ENCODE results near the gene SPEN.
A peak's percentile ranks its signal among the peaks of the same experiment; 100 is the strongest.

Gene SPEN

DNA sequence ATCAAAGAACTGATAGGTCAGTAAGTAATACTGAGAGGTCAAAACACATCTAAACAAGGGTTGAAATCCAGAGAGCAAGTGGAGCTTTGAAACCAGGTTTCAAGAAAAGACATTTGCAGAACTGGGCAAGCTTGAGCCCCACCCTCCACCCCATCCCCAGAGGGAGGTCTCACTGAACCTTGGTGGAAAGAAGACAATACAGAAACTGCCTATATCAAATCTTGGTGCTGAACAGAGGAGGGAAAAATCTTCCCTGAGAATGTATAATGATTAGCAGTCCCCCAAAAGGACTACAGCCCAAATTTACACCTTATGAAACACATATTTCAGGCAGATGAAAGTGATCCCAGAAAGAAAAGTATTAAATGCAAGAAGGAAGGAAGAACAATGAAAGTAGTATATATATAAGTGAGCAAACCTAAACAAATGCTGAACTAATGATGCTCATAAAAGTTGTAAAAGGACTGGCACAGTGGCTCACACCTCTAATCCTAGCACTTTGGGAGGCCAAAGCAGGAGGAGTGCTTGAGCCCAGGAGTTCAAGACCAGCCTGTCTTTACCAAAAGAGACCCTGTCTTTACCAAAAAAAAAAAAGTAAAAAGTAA lies 116.0 kb downstream of the SPEN start:
- H3K4me3 ChIP-seq (ENCODE audit: low read length) = no peak overlapping the region
- no peaks in the 10 kb centered on the region for H3K9me3 ChIP-seq (replicated peaks; ENCODE audit: low read length)
- no peaks in the 10 kb centered on the region for H3K36me3 ChIP-seq (ENCODE audit: insufficient read depth, low read length)
- peaks cover 33% of the 10 kb centered on the region for H3K4me1 ChIP-seq (ENCODE audit: control insufficient read depth, insufficient read depth, low read length)
- no peaks in the 10 kb centered on the region for H3K27me3 ChIP-seq (ENCODE audit: control insufficient read depth, insufficient read depth, low read length)
- no peak overlapping the region for H3K4me2 ChIP-seq (ENCODE audit: low read length)
- no peak overlapping the region for H3K9ac ChIP-seq (ENCODE audit: low read depth, low read length)

DNA sequence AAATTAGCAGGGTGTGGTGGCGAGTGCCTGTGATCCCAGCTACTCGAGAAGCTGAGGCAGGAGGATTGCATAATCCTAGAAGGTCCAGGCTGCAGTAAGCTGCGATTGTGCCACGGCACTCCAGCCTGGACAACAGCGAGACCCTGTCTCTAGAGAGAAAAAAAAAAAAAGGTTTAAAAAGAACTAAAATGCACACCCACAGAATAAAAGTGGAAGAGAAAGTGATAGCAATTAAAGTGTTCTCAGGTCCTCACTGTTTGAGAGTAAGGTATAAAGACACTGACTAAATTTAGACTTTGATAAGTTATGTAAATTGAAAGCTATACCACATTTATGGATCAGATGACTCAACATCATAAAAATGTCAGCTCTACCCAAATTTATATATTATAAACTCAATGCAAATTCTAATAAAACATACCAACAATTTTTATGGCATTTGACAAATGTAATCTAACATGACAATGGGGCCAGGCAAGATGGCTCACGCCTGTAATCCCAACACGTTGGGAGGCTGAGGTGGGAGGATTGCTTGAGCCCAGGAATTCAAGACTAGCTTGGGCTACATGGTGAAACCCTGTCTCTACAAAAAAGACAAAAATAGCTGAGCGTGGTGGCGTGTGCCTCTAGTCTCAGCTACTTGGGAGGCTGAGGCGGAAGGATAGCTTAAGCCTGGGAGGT lies 116.6 kb downstream of the SPEN start:
- no peak overlapping the region for H3K4me2 ChIP-seq (ENCODE audit: low read length)
- no peak overlapping the region for H3K4me3 ChIP-seq (ENCODE audit: low read length)
- no peaks in the 10 kb centered on the region for H3K9me3 ChIP-seq (replicated peaks; ENCODE audit: low read length)
- no peak overlapping the region for H3K9ac ChIP-seq (ENCODE audit: low read depth, low read length)
- peaks cover 28% of the 10 kb centered on the region for H3K4me1 ChIP-seq (ENCODE audit: control insufficient read depth, insufficient read depth, low read length)
- no peaks in the 10 kb centered on the region for H3K36me3 ChIP-seq (ENCODE audit: insufficient read depth, low read length)
- no peaks in the 10 kb centered on the region for H3K27me3 ChIP-seq (ENCODE audit: control insufficient read depth, insufficient read depth, low read length)

DNA sequence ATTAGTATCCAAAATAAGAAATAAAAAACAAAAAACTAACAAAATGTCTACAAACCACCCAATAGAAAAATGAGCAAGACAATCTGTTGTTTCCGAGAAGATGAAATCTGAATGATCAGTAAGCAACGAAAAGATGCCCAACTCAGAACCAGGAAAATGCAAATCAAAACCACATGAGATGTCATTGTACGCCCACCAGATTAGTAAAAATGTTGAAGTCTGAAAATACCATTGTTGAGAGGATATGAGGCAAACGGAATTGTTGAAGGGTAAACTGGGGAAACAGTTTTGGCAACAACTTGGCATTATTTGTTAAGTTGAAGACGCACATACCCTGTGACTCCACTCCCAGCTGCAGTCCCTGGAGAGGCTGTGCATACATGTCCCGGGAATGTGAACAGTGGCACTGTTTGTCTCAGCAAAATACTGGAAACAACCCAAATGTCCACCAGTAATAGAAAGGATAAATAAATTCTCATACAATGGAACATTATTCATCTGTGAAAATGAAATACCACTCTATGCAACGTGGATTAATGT lies 117.8 kb downstream of the SPEN start:
- Histone ChIP-seq H3K4me3 (ENCODE audit: low read length) (no peak overlapping the region), H3K27me3 (ENCODE audit: control insufficient read depth, insufficient read depth, low read length) (no peaks in the 10 kb centered on the region), H3K4me2 (ENCODE audit: low read length) (peak overlapping the region; percentile 2), H3K4me1 (ENCODE audit: control insufficient read depth, insufficient read depth, low read length) (peaks cover 28% of the 10 kb centered on the region), H3K9ac (ENCODE audit: low read depth, low read length) (no peak overlapping the region), H3K9me3 (replicated peaks; ENCODE audit: low read length) (no peaks in the 10 kb centered on the region), H3K36me3 (ENCODE audit: insufficient read depth, low read length) (no peaks in the 10 kb centered on the region)

DNA sequence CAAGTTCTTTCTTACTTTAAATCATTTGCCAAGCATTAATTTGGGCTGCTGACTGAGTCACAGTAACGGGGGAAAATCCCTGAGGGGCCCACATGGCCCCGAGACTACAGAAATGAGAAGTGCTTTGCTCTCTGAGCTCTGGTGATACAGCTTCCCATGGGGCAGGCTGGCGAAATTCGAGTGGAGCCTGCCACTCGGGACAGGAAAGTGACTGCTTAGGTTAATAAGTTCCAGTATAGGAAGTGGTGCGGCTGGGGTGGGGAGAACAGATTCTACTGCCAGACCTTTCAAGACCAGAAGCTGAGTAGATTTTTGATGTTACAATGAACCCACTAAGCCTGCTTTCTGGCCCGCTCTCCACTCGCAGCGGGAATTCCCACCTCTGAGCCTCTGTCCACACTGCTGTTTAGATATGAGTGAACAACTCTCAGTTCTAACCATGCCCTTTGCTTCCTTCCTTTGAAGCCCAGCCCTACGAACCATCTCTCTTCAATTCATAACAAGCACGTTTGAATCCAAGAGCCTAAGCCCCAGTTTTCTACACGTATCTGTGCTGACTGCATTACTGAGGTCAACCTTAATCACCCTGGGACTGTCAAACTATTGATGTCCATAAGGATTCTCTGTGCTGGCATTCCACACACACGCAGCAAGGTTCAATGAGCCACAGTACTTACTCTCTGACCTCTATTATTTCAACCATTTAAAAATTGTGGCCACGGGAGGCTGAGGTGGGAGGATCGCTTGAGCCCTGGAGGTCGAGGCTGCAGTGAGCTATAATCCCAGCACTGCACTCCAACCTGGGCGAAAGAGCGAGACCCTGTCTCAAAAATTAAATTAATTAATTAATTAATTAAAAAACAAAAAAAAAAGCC lies 118.8 kb downstream of the SPEN start:
- H3K4me3 ChIP-seq (ENCODE audit: low read length) = no peak overlapping the region
- peak overlapping the region; percentile 13 for H3K9ac ChIP-seq (ENCODE audit: low read depth, low read length)
- no peaks in the 10 kb centered on the region for H3K27me3 ChIP-seq (ENCODE audit: control insufficient read depth, insufficient read depth, low read length)
- H3K36me3 ChIP-seq (ENCODE audit: insufficient read depth, low read length) = no peaks in the 10 kb centered on the region
- no peaks in the 10 kb centered on the region for H3K9me3 ChIP-seq (replicated peaks; ENCODE audit: low read length)
- H3K4me1 ChIP-seq (ENCODE audit: control insufficient read depth, insufficient read depth, low read length) = peaks cover 28% of the 10 kb centered on the region
- H3K4me2 ChIP-seq (ENCODE audit: low read length) = peak overlapping the region; percentile 2

DNA sequence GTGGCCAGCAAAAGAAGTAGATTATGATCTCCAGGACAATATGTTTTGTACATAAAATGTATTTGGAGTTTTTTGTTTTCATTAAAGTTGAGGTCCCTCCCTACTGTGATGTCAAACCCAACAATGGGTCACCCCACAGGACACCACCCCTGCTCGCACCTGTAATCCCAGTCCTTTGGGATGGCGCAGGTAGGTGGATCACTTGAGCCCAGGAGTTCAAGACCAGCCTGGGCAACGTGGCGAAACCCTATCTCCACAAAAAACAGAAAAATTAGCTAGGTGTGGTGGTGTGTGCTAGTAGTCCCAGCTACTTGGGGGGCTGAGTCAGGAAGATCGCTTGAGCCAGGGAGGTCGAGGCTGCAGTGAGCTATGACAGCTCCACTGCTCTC lies 119.4 kb downstream of the SPEN start:
- no peaks in the 10 kb centered on the region for H3K27me3 ChIP-seq (ENCODE audit: control insufficient read depth, insufficient read depth, low read length)
- peaks cover 5% of the 10 kb centered on the region for H3K36me3 ChIP-seq (ENCODE audit: insufficient read depth, low read length)
- H3K4me2 ChIP-seq (ENCODE audit: low read length) = no peak overlapping the region
- no peak overlapping the region for H3K9ac ChIP-seq (ENCODE audit: low read depth, low read length)
- no peak overlapping the region for H3K4me3 ChIP-seq (ENCODE audit: low read length)
- H3K4me1 ChIP-seq (ENCODE audit: control insufficient read depth, insufficient read depth, low read length) = peaks cover 28% of the 10 kb centered on the region
- H3K9me3 ChIP-seq (replicated peaks; ENCODE audit: low read length) = no peaks in the 10 kb centered on the region

DNA sequence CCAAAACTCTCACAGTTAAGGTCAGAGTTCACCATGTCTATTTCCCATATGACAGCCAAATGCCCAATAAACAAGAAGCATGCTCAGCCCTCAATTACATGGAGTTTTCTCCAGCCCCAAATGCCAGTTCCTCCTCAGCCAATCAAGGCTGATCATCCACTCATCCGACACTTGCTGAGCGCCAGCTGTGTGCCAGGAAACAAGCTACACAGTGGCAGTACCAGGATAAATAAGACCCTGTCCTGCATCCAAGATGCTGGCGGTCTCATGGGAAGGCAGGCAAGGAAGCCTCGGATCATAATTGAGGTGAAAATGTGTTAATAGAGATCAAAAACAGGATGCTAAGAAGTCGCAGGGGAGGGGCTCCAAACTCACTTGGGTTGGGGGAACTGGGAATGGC lies 120.7 kb downstream of the SPEN start:
- H3K4me2 ChIP-seq (ENCODE audit: low read length) = no peak overlapping the region
- H3K4me1 ChIP-seq (ENCODE audit: control insufficient read depth, insufficient read depth, low read length) = peaks cover 28% of the 10 kb centered on the region
- H3K4me3 ChIP-seq (ENCODE audit: low read length) = no peak overlapping the region
- no peaks in the 10 kb centered on the region for H3K27me3 ChIP-seq (ENCODE audit: control insufficient read depth, insufficient read depth, low read length)
- H3K9ac ChIP-seq (ENCODE audit: low read depth, low read length) = no peak overlapping the region
- H3K36me3 ChIP-seq (ENCODE audit: insufficient read depth, low read length) = peaks cover 17% of the 10 kb centered on the region
- H3K9me3 ChIP-seq (replicated peaks; ENCODE audit: low read length) = no peaks in the 10 kb centered on the region

DNA sequence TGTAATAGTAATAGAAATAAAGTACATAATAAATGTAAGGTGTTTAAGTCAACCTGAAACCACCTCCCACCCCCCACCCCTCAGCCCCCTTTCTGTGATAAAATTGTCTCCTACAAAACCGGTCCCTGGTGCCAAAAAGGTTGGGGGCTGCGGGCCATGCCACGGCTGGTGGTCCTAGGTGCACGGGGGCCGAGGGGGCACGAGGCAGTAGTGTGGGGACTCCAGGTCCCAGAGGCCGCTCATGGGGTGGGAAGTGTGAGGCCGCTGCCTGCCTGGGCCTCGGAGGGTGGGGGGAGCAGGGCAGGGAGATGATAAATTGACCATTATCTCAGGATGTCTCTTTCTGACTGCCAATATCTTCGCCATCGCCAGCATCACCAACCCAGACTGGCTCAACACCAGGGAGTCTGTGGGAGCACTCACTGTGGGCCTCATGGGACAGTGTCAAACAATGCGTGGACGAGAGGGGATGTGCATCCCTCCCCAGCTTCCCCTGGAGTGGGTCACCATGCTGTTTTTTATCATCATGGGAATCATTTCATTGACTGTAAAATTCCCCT lies 121.9 kb downstream of the SPEN start:
- Histone ChIP-seq H3K27me3 (ENCODE audit: control insufficient read depth, insufficient read depth, low read length) (no peaks in the 10 kb centered on the region), H3K4me1 (ENCODE audit: control insufficient read depth, insufficient read depth, low read length) (peaks cover 19% of the 10 kb centered on the region), H3K36me3 (ENCODE audit: insufficient read depth, low read length) (peaks cover 19% of the 10 kb centered on the region), H3K4me3 (ENCODE audit: low read length) (no peak overlapping the region), H3K9me3 (replicated peaks; ENCODE audit: low read length) (no peaks in the 10 kb centered on the region), H3K9ac (ENCODE audit: low read depth, low read length) (no peak overlapping the region), H3K4me2 (ENCODE audit: low read length) (no peak overlapping the region)

DNA sequence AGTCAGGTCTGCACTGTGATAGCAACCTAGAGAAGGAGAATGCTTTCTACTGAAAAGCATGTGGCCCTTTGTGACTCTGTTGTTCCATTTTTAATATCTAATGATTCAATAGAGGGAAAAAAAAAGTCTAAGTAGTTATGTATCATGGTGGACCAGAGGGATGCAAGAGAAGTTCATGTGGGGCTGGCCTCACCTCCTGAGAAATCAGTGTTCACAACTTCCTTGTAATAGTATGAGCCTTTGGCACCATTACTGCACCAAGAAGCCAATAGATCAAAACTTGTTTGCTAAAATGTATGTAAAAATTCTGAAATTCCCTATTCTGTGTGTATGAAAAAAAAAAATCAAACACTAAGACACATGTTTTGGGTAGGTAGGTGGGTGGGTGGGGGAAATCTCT lies 123.4 kb downstream of the SPEN start:
- H3K4me2 ChIP-seq (ENCODE audit: low read length) = no peak overlapping the region
- no peaks in the 10 kb centered on the region for H3K9me3 ChIP-seq (replicated peaks; ENCODE audit: low read length)
- peaks cover 17% of the 10 kb centered on the region for H3K4me1 ChIP-seq (ENCODE audit: control insufficient read depth, insufficient read depth, low read length)
- H3K4me3 ChIP-seq (ENCODE audit: low read length) = no peak overlapping the region
- H3K27me3 ChIP-seq (ENCODE audit: control insufficient read depth, insufficient read depth, low read length) = no peaks in the 10 kb centered on the region
- peaks cover 19% of the 10 kb centered on the region for H3K36me3 ChIP-seq (ENCODE audit: insufficient read depth, low read length)
- H3K9ac ChIP-seq (ENCODE audit: low read depth, low read length) = no peak overlapping the region

DNA sequence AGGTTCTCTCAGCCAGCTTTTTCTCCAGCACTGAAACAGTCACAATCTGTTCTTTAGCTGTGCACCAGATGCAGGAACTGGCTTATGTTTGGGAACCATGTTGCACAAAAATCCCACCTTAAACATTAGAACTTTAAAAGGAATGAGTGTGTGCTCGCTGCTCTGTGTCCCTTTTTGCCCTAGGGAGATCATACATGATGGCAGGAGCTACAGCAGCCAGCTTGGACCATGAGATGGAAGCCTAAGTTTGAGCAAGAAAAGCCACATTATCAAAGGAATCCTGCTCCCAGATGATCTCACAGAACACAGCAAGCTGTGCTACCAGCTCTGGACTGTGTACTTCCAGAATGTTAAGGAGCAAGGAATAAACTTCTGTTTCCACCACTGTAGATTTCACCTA lies 124.9 kb downstream of the SPEN start:
- H3K4me2 ChIP-seq (ENCODE audit: low read length) = no peak overlapping the region
- H3K27me3 ChIP-seq (ENCODE audit: control insufficient read depth, insufficient read depth, low read length) = no peaks in the 10 kb centered on the region
- peaks cover 19% of the 10 kb centered on the region for H3K36me3 ChIP-seq (ENCODE audit: insufficient read depth, low read length)
- H3K4me3 ChIP-seq (ENCODE audit: low read length) = no peak overlapping the region
- H3K4me1 ChIP-seq (ENCODE audit: control insufficient read depth, insufficient read depth, low read length) = peaks cover 13% of the 10 kb centered on the region
- H3K9me3 ChIP-seq (replicated peaks; ENCODE audit: low read length) = no peaks in the 10 kb centered on the region
- no peak overlapping the region for H3K9ac ChIP-seq (ENCODE audit: low read depth, low read length)

DNA sequence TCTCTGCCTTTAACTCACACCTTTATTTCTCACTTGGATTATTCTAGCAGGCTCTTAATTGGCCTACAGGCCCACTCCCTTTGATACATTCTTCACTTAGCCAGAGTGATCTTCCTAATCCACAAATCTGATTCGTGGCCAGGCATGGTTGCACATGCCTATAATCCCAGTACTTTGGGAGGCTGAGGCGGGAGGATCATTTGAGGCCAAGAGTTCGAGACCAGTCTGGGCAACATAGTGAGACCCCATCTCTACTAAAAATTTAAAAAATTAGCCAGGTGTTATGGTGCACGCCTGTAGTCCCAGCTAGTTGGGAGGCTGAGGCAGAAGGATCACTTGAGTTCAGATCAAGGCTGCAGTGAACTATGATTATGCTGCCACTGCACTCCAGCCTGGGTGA lies 126.3 kb downstream of the SPEN start:
- Histone ChIP-seq H3K4me1 (ENCODE audit: control insufficient read depth, insufficient read depth, low read length) (peaks cover 13% of the 10 kb centered on the region), H3K4me2 (ENCODE audit: low read length) (no peak overlapping the region), H3K4me3 (ENCODE audit: low read length) (no peak overlapping the region), H3K9ac (ENCODE audit: low read depth, low read length) (no peak overlapping the region), H3K9me3 (replicated peaks; ENCODE audit: low read length) (no peaks in the 10 kb centered on the region), H3K27me3 (ENCODE audit: control insufficient read depth, insufficient read depth, low read length) (no peaks in the 10 kb centered on the region), H3K36me3 (ENCODE audit: insufficient read depth, low read length) (peaks cover 19% of the 10 kb centered on the region)

DNA sequence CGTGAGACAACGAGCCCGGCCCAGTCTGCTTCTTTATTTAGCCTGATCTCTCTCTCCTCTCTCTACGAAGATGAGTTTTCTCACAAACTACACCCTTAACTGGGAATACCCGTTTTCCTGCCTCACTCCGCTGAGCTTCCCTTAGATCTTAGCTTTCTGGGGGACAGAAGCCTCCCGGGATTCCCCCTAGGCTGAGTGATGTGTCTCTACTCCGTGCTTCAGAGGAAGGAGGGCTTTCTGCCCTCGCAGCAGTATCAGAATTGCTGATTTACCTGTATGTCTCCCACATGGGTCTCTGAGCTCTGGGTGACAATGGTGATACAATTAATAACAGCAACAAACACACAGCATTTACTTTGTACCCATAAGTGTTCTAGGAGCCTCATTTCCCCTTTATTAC lies 127.3 kb downstream of the SPEN start:
- H3K4me1 ChIP-seq (ENCODE audit: control insufficient read depth, insufficient read depth, low read length) = peaks cover 13% of the 10 kb centered on the region
- peak overlapping the region; percentile 84 for H3K9ac ChIP-seq (ENCODE audit: low read depth, low read length)
- peak overlapping the region; percentile 84 for H3K4me3 ChIP-seq (ENCODE audit: low read length)
- H3K27me3 ChIP-seq (ENCODE audit: control insufficient read depth, insufficient read depth, low read length) = no peaks in the 10 kb centered on the region
- H3K4me2 ChIP-seq (ENCODE audit: low read length) = peak overlapping the region; percentile 98
- no peaks in the 10 kb centered on the region for H3K9me3 ChIP-seq (replicated peaks; ENCODE audit: low read length)
- peaks cover 19% of the 10 kb centered on the region for H3K36me3 ChIP-seq (ENCODE audit: insufficient read depth, low read length)
